ENCODE measurements around the gene KLF11.

The KLF11 gene

GRCh38 chr2:10003206-10004125, 39.9 kb upstream of the KLF11 start:
- no peak overlapping the region for H3K27ac ChIP-seq (ENCODE audit: low read depth, low read length)
- H3K4me3 ChIP-seq (ENCODE audit: low read length): no peak overlapping the region
- peaks cover 7% of the 10 kb centered on the region for H3K4me1 ChIP-seq (ENCODE audit: insufficient read depth, low read length)
- no peaks in the 10 kb centered on the region for H3K27me3 ChIP-seq (ENCODE audit: insufficient read depth, low read length)
- H3K9ac ChIP-seq (ENCODE audit: low read depth, low read length): no peak overlapping the region
- no peaks in the 10 kb centered on the region for H3K9me3 ChIP-seq (ENCODE audit: insufficient read depth, low read depth, low read length)
- 93% methylated on average over 20 of the region's 20 CpGs for WGBS
- H3K36me3 ChIP-seq (ENCODE audit: insufficient read depth, low read length): no peaks in the 10 kb centered on the region

- no peak overlapping the region for H3K9ac ChIP-seq (ENCODE audit: low read depth, low read length)
- H3K27ac ChIP-seq (ENCODE audit: low read depth, low read length): no peak overlapping the region
- no peaks in the 10 kb centered on the region for H3K27me3 ChIP-seq (ENCODE audit: insufficient read depth, low read length)
- no peaks in the 10 kb centered on the region for H3K36me3 ChIP-seq (ENCODE audit: insufficient read depth, low read length)
- no peak overlapping the region for H3K4me3 ChIP-seq (ENCODE audit: low read length)
- no peaks in the 10 kb centered on the region for H3K9me3 ChIP-seq (ENCODE audit: insufficient read depth, low read depth, low read length)
- WGBS: 95% methylated on average over 2 of the region's 5 CpGs
- H3K4me1 ChIP-seq (ENCODE audit: insufficient read depth, low read length): peaks cover 7% of the 10 kb centered on the region
Observed at GRCh38 chr2:10004401-10004800, 38.9 kb upstream of the KLF11 start.

DNA sequence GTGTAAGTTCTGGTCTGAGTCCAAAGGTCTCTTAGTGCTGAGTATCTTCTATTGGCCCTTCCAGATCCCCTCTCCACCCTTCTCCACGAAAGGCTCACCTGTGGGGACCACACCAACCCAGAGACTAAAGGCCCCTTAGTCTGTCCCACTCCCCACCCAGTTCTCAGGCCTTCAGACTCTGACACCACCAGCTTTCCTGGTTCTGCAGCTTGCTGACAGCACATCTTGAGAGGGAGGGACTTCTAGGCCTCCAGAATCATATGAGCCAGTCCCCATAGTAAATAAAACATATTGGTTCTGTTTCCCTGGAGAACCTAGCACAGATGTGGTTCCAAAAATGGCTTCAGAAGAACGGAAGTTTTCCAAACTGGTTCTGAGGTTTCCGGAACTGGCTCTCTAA, 38.5 kb upstream of the KLF11 start:
- H3K4me1 ChIP-seq (ENCODE audit: insufficient read depth, low read length): peaks cover 7% of the 10 kb centered on the region
- no peaks in the 10 kb centered on the region for H3K36me3 ChIP-seq (ENCODE audit: insufficient read depth, low read length)
- no peak overlapping the region for H3K27ac ChIP-seq (ENCODE audit: low read depth, low read length)
- H3K9ac ChIP-seq (ENCODE audit: low read depth, low read length): no peak overlapping the region
- no peak overlapping the region for H3K4me3 ChIP-seq (ENCODE audit: low read length)
- no peaks in the 10 kb centered on the region for H3K9me3 ChIP-seq (ENCODE audit: insufficient read depth, low read depth, low read length)
- WGBS: 67% methylated on average over 3 of the region's 3 CpGs
- no peaks in the 10 kb centered on the region for H3K27me3 ChIP-seq (ENCODE audit: insufficient read depth, low read length)

- WGBS: 96% methylated on average over 17 of the region's 17 CpGs
- H3K27ac ChIP-seq (ENCODE audit: low read depth, low read length): no peak overlapping the region
- H3K27me3 ChIP-seq (ENCODE audit: insufficient read depth, low read length): no peaks in the 10 kb centered on the region
- H3K4me1 ChIP-seq (ENCODE audit: insufficient read depth, low read length): peaks cover 7% of the 10 kb centered on the region
- no peaks in the 10 kb centered on the region for H3K9me3 ChIP-seq (ENCODE audit: insufficient read depth, low read depth, low read length)
- H3K9ac ChIP-seq (ENCODE audit: low read depth, low read length): no peak overlapping the region
- no peak overlapping the region for H3K4me3 ChIP-seq (ENCODE audit: low read length)
- H3K36me3 ChIP-seq (ENCODE audit: insufficient read depth, low read length): no peaks in the 10 kb centered on the region
Observed at GRCh38 chr2:10005461-10006235, 37.7 kb upstream of the KLF11 start.

GRCh38 chr2:10006236-10007161, 36.9 kb upstream of the KLF11 start:
- Histone ChIP-seq H3K4me1 (ENCODE audit: insufficient read depth, low read length) (peaks cover 3% of the 10 kb centered on the region), H3K27ac (ENCODE audit: low read depth, low read length) (no peak overlapping the region), H3K27me3 (ENCODE audit: insufficient read depth, low read length) (no peaks in the 10 kb centered on the region), H3K9ac (ENCODE audit: low read depth, low read length) (no peak overlapping the region), H3K36me3 (ENCODE audit: insufficient read depth, low read length) (no peaks in the 10 kb centered on the region), H3K4me3 (ENCODE audit: low read length) (no peak overlapping the region), H3K9me3 (ENCODE audit: insufficient read depth, low read depth, low read length) (no peaks in the 10 kb centered on the region)
- 91% methylated on average over 64 of the region's 64 CpGs for WGBS

DNA sequence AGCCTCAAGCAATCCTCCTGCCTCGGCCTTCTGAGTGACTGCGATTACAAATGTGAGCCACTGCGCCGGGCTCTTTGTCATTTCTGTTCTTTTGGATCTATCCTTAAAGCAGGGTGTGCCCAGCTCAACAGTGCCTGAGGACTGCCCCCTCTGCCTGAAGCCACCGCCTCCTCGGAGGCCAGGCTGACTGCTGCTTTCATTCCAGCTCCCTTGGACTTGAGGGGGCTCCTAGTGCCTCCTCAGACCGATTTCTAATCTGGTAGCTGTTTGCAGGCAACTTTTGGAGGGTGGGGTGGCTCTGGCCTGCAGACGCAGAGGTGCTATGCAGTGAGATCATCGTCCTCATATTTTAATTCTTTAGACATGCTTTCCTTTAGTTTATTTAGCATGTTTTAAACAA, 35.9 kb upstream of the KLF11 start:
- no peak overlapping the region for H3K27ac ChIP-seq (ENCODE audit: low read depth, low read length)
- no peaks in the 10 kb centered on the region for H3K4me1 ChIP-seq (ENCODE audit: insufficient read depth, low read length)
- H3K36me3 ChIP-seq (ENCODE audit: insufficient read depth, low read length): no peaks in the 10 kb centered on the region
- no peak overlapping the region for H3K9ac ChIP-seq (ENCODE audit: low read depth, low read length)
- no peaks in the 10 kb centered on the region for H3K27me3 ChIP-seq (ENCODE audit: insufficient read depth, low read length)
- no peaks in the 10 kb centered on the region for H3K9me3 ChIP-seq (ENCODE audit: insufficient read depth, low read depth, low read length)
- WGBS: 87% methylated on average over 9 of the region's 9 CpGs
- H3K4me3 ChIP-seq (ENCODE audit: low read length): no peak overlapping the region

DNA sequence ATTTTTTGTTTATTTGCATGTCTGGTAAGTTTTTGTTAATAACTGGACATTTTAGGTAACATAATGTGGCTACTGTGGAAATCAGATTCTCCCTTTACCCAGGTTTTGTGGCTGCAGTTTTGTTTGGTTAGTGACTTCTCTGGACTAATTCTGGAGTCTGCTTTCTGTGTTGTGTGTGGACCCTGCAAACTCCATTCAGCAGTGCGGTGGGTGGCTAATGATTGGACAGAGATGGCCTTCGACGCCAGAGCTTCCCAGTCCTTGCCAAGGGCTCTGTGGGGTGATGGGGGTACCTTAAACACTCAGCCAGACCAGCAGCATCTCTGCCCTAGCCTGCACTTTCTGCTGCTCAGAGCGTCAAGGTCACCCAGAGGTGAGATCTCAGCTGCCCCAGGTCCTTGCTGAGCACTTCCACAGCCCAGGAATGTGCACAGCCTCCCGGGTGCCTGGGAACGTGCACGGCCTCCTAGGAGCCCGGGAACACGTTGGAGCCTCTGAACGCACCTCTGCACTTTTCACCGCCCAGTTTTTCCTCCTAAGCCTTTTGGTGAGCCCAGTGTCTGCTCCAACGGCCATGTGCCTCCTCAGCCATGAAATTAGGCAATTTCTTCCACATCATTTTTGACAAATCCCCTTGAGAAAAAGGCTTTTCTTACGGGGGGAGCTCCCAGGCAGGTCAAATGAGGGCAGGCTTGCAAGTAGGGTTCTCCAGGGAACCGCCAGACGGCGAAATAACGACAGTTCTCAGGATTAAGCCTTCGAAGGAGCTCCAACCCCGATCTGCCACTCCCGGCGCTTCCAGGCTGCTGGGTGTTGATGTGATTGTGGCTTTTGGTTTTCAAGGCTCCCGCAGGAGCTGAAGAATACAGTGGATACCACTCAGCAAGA, 35.2 kb upstream of the KLF11 start:
- Histone ChIP-seq H3K9ac (ENCODE audit: low read depth, low read length) (no peak overlapping the region), H3K4me3 (ENCODE audit: low read length) (no peak overlapping the region), H3K36me3 (ENCODE audit: insufficient read depth, low read length) (no peaks in the 10 kb centered on the region), H3K9me3 (ENCODE audit: insufficient read depth, low read depth, low read length) (no peaks in the 10 kb centered on the region), H3K4me1 (ENCODE audit: insufficient read depth, low read length) (no peaks in the 10 kb centered on the region), H3K27ac (ENCODE audit: low read depth, low read length) (no peak overlapping the region), H3K27me3 (ENCODE audit: insufficient read depth, low read length) (no peaks in the 10 kb centered on the region)
- 86% methylated on average over 22 of the region's 22 CpGs for WGBS

GRCh38 chr2:10008809-10009176, 34.6 kb upstream of the KLF11 start:
- H3K36me3 ChIP-seq (ENCODE audit: insufficient read depth, low read length): no peaks in the 10 kb centered on the region
- H3K4me3 ChIP-seq (ENCODE audit: low read length): no peak overlapping the region
- no peak overlapping the region for H3K9ac ChIP-seq (ENCODE audit: low read depth, low read length)
- no peaks in the 10 kb centered on the region for H3K9me3 ChIP-seq (ENCODE audit: insufficient read depth, low read depth, low read length)
- no peak overlapping the region for H3K27ac ChIP-seq (ENCODE audit: low read depth, low read length)
- no peaks in the 10 kb centered on the region for H3K4me1 ChIP-seq (ENCODE audit: insufficient read depth, low read length)
- H3K27me3 ChIP-seq (ENCODE audit: insufficient read depth, low read length): no peaks in the 10 kb centered on the region
- 93% methylated on average over 9 of the region's 9 CpGs for WGBS

DNA sequence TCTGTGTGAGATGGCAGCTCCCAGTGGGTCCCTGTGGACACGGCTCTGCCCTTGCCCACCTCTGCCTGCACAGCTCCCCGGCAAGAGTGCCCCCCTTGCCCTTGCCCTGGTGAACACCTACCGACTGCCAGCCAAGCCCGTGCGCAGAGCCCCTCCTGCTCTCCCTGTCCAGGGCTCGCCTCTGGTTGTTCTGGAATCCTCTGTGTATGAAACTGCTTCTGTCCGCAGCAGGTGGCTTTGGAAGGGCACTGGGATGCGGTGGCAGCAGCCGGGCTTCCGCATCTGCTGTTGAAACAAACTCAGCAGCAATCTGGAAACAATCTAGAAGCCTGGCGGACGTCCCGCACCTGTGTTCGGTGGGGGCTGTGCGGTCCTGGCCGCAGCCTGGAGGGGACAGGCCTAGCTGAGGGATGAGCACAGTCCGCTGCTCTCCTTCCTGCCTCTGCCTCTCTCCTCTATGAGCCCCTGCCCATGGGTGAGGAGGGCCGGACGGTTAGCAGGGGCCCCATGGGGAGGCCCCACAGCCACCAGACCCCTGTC, 34.0 kb upstream of the KLF11 start:
- Histone ChIP-seq H3K4me1 (ENCODE audit: insufficient read depth, low read length) (no peaks in the 10 kb centered on the region), H3K27me3 (ENCODE audit: insufficient read depth, low read length) (no peaks in the 10 kb centered on the region), H3K36me3 (ENCODE audit: insufficient read depth, low read length) (no peaks in the 10 kb centered on the region), H3K9ac (ENCODE audit: low read depth, low read length) (no peak overlapping the region), H3K9me3 (ENCODE audit: insufficient read depth, low read depth, low read length) (no peaks in the 10 kb centered on the region), H3K4me3 (ENCODE audit: low read length) (no peak overlapping the region), H3K27ac (ENCODE audit: low read depth, low read length) (no peak overlapping the region)
- 91% methylated on average over 19 of the region's 19 CpGs for WGBS
